GM12891 (cell line): ENCODE results near the gene CCNH. TPM values are rescaled to one million over a fixed set of nuclear protein-coding genes. Genes with fewer than 3 reads are reported as not detected.

Source experiments
- DNase-seq: peaks from one replicate; pipeline ENCODE4 v3.0.0; 2011; ENCODE audit warnings: low spot score; ENCODE audit not compliant: insufficient read length
- FAIRE-seq: peaks from 2 replicates; lab custom pipeline; 2011; peaks lifted over from hg19 to GRCh38; lab: Jason Lieb, UNC
- PAX5 ChIP-seq: IDR thresholded peaks from 2 replicates; pipeline ENCODE4 v1.6.1; 2011; ENCODE audit warnings: low read length, moderate library complexity, mild to moderate bottlenecking; ENCODE audit not compliant: insufficient read depth, severe bottlenecking
- POLR2A ChIP-seq: IDR thresholded peaks from 2 replicates; pipeline ENCODE4 v1.6.1; 2011; ENCODE audit warnings: low read depth, low read length, control low read depth
- POLR2AphosphoS5 ChIP-seq: IDR thresholded peaks from 2 replicates; pipeline ENCODE4 v1.6.1; 2011; ENCODE audit warnings: low read depth, low read length, control low read depth
- POU2F2 ChIP-seq: IDR thresholded peaks from 2 replicates; pipeline ENCODE4 v1.6.1; 2011; ENCODE audit warnings: low read depth, mild to moderate bottlenecking, control low read depth, low read length, moderate library complexity
- SPI1 ChIP-seq: IDR thresholded peaks from 2 replicates; pipeline ENCODE4 v1.6.1; 2011; ENCODE audit warnings: low read depth, low read length, control low read depth
- TAF1 ChIP-seq: IDR thresholded peaks from 2 replicates; pipeline ENCODE4 v1.6.1; 2011; ENCODE audit warnings: low read depth, low read length, control low read depth
- polyA plus RNA-seq: library from polyadenylated mRNA; unstranded; fragments of >200 nt; gene quantifications from one replicate; pipeline ENCODE4 v1.2.1, GENCODE V29; 2012; ENCODE audit warnings: low read depth, missing spikeins, inconsistent platforms; ENCODE audit not compliant: missing spikeins

CCNH gene
- 41.0 TPM for polyA plus RNA-seq

DNA sequence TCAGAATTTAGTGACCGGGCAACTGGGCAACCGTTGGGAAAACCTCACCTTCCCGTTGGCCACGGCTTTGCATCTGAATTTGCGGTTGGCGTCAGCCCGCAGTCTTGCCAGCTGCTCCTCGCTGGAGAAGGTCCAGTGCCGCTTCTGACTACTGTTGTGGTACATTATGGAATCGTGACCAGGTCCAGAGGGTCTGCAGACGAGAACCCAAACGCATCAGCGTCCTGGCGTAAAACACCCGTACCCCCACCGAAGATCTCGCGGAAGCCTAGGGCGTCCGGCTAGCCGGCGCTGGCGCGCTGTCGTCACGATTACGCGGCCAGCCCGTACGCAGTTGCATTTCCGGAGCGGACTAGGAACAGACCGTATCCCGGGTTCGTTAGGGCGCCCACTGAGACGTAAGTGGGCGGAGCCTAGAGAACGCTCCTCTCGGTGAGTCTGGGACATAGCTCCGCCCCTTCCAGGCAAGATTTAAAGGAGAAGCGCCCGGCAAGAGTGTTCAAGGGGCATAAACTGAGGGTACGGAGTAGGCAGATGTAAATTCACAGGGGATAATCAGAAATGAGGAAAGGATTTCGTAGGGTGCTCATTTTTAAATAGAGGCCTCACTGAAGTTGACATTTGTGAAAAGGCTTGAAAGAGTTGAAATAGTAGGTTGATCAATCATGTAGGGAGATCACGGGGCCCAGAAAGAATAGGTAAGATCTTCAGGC lies at the start of gene CCNH:
TSS of gene CCNH (minus strand) at position 301 of the 713 bp plus-strand sequence. CDS start at position 165, 136 bp downstream.
- FAIRE-seq, result peak; percentile 100
- peak; percentile 48 for DNase-seq
- TF ChIP-seq POLR2A (peak; percentile 88), POLR2AphosphoS5 (peak; percentile 96), SPI1 (no peak), PAX5 (no peak), POU2F2 (peak; percentile 76), TAF1 (peak; percentile 77; the same call in 1 of the 2 replicates)

DNA sequence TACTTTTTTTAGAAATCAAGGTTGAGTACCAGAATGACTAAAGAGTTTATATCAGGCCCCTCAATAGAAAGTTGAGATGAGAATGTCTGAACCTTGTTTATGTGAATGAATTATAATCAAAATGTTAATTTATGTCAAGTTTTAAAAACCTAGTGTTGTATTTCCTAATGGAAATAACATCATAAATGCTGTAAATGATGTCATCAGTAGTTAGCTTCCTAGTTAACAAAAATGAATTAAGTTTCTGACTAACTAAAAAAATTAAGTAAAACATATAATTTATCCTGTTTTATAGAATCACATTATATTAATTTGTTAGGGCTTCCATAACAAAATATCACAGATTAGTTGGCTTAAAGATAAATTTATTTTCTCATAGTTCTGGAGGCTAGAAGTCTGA lies 45.0 kb upstream of the CCNH start:
- FAIRE-seq (no peak), DNase-seq (no peak)
- TF ChIP-seq POLR2AphosphoS5 (no peak), PAX5 (no peak), SPI1 (no peak), TAF1 (no peak), POLR2A (no peak)

DNA sequence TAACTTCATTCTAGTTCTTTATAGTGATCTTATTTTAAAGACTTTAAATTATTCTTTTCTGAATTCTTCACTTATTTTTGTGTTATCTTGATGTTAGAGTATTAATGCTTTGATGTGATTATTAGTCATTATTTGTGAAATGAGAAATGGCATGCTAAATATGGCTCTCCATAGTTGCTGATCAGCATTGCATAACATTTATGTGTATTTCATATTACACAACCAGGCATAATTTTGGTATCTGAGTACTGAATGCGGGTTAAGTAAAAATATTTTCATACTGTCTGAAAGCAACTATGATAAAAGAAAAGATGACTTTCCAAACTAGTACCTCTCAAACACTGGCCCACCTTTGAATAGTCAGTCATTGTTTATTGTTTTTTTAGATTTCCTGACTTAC lies 41.1 kb upstream of the CCNH start:
- no peak for TF ChIP-seq SPI1
- TF ChIP-seq POU2F2, result no peak
- TF ChIP-seq TAF1, result no peak
- TF ChIP-seq POLR2A, result no peak
- TF ChIP-seq PAX5, result no peak
- no peak for TF ChIP-seq POLR2AphosphoS5
- no peak for FAIRE-seq
- DNase-seq, result no peak

DNA sequence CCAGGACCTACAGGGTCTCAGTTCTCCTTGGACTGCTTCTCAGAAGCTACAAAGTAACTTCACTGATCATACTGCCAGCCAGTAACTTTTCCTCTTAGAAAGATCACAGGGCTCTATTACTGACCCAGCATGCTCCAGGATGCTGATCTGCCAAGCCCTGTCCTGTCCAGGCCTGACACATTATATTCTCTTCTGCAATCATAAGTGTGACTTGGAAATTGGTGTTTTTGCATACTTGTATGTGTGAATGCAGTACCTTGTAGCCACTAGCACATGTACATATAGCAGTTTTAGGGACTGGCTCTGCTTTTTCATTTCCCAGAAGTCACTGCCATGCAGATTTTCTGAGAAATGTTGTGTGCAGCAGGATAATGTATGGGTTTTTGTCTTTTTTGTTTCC lies 40.1 kb upstream of the CCNH start:
- TF ChIP-seq POU2F2 (no peak), SPI1 (no peak), PAX5 (no peak), POLR2A (no peak), TAF1 (no peak), POLR2AphosphoS5 (no peak)
- FAIRE-seq, result no peak
- DNase-seq, result no peak

DNA sequence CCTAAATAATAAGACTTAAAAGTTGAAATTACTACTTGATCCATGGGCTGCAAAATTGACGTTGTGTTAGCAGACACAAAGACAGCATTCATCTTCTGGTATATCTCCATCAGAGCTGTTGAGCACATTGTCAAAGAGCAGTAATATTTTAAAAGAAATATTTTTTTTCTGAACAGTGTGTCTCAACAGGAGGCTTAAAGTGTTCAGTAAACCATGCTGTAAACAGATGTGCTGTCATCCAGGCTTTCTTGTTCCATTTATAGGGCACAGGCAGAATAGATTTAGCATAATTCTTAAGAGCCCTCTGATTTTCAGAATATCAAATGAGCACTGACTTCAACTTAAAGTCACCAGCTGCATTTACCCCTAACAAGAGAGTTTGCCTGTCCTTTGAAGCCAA lies 29.7 kb upstream of the CCNH start:
- no peak for FAIRE-seq
- no peak for DNase-seq
- no peak for TF ChIP-seq POU2F2
- TF ChIP-seq SPI1, result no peak
- TF ChIP-seq POLR2AphosphoS5, result no peak
- TF ChIP-seq PAX5, result no peak
- no peak for TF ChIP-seq TAF1
- TF ChIP-seq POLR2A, result no peak

DNA sequence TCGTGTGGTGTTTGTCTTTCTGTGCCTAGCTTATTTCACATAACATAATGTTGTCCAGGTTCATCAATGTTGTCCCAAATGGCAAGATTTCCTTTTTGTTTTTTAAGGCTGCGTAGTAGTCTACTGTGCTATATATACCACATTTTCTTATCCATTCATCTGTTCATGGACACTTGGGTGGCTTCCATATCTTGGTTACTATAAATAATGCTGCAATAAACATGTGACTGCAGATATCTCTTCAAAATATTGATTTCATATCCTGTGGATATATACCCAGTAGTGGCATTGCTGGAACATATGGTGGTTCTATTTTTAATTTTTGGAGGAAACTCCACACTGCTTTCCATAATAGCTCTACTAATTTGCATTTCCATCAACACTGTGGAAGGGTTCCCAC lies 25.5 kb upstream of the CCNH start:
- TF ChIP-seq SPI1 (no peak), POLR2A (no peak), PAX5 (no peak), POU2F2 (no peak), TAF1 (no peak), POLR2AphosphoS5 (no peak)
- FAIRE-seq (no peak), DNase-seq (no peak)

DNA sequence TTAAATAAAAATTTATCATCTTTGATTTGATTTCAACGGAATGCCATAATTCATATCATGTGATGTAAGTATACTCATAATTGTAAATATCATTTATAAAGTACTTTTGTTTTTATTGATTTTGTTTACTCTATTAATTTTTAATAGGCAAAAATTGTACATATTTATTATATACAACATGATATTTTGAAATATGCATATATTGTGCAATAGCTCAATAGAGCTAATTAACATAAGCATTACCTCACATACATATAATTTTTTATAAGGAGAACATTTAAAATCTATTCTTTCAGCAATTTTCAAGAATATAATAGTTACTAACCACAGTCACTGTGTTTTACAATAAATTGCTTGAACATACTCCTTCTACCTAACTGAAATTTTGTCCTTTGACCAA lies 25.0 kb upstream of the CCNH start:
- no peak for TF ChIP-seq POLR2AphosphoS5
- no peak for TF ChIP-seq PAX5
- no peak for TF ChIP-seq POU2F2
- no peak for TF ChIP-seq TAF1
- TF ChIP-seq SPI1, result no peak
- TF ChIP-seq POLR2A, result no peak
- FAIRE-seq (no peak), DNase-seq (no peak)

DNA sequence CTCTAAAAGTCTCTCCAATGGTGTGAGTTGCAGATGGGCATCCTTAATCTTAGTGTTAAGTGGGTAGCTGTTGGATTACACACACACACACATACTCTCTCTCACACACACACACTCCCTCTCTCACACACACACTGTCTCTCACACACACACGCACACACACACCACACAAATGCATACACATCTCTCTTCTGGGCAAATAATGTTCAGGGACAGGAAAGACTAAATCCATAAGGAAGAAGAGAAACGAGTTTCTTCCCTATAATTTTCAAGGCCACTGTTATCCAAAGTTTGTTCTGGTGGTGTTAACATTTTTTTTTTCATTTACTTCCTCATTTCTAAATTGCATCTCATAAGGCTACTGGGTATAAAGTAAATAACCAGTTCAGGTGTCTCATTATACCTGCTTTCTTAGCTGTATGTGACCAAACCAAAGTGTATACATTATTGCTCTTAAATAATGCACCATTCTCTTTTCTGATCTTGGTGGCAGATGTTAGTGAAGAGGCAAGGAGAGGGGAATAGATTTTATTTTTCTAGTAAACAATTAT lies 22.5 kb upstream of the CCNH start:
- FAIRE-seq, result no peak
- TF ChIP-seq POLR2AphosphoS5 (no peak), PAX5 (no peak), POLR2A (no peak), SPI1 (no peak), POU2F2 (no peak), TAF1 (no peak)
- no peak for DNase-seq

DNA sequence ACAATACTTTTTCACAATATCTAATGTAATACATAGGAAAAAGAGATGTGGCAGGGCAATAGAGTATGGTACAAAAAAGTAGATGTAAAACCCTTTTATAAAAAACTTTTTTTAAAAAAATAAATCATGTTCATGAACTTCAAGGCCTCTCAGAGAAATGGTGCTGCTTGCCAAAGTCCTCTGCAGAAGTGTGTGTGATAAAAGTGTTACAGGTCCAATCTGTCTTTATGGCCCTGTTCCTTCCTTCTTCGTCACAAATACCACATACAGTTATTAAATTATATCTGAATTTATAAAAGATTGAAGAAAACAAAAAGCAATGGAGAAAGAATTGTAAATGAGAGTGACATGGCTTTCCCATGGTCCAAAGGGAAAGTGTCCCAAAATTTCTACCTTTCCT lies 21.7 kb upstream of the CCNH start:
- no peak for FAIRE-seq
- TF ChIP-seq POU2F2 (no peak), POLR2AphosphoS5 (no peak), SPI1 (no peak), PAX5 (no peak), TAF1 (no peak), POLR2A (no peak)

DNA sequence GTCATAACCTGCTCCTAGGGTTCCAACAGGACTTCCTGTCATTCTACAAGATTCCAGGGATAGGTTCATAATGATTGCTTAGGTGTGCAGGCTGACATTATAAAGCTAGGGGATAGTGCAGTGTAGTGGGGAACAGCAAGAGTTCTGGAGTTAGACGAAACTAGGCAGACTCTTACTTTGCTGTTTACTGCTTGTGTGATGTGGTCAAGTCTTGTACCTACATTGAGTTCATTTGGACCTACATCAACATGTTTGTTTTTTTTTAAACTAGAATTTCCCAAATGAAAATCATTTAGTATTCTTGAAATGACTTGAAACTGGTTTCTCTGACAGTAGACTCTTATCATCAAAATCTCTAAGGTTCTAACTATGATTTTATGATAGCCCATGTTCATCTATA lies 21.2 kb upstream of the CCNH start:
- DNase-seq, result no peak
- no peak for FAIRE-seq
- TF ChIP-seq POLR2AphosphoS5, result no peak
- TF ChIP-seq POLR2A, result no peak

More for the DNA sequence above, 21.7 kb upstream of the CCNH start:
- DNase-seq, result no peak

DNA sequence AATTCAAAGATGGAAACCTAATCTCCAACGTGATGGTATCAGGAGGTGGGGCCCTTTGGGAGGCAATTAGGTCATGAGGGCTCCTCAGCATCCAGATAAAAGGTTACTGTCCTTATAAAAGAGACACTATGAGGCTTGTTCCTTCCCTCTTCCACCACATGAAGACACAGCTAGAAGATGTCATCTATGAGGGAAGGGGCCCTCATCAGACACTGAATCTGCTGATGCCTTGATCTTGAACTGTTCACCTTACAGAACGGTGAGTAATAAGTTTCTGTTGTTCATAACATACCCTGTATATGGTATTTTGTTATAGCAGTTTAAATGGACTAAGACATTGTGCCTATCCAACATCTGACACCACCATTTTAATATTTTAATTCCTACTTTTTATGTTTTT lies 19.7 kb upstream of the CCNH start:
- DNase-seq (no peak), FAIRE-seq (no peak)
- TF ChIP-seq TAF1 (no peak), POU2F2 (no peak), SPI1 (no peak)
